ENCODE measurements around the gene STPG4. TPM values are rescaled to one million over a fixed set of nuclear protein-coding genes. Genes with fewer than 3 reads are reported as not detected.
"Not testable (repeated sequence)": the region's sequence is repeated elsewhere in the genome, so short reads cannot be mapped to it uniquely, and the experiment has no call there.

Gene STPG4
- total RNA-seq, 1 experiment from 2014 or later, result 8.7 TPM

DNA sequence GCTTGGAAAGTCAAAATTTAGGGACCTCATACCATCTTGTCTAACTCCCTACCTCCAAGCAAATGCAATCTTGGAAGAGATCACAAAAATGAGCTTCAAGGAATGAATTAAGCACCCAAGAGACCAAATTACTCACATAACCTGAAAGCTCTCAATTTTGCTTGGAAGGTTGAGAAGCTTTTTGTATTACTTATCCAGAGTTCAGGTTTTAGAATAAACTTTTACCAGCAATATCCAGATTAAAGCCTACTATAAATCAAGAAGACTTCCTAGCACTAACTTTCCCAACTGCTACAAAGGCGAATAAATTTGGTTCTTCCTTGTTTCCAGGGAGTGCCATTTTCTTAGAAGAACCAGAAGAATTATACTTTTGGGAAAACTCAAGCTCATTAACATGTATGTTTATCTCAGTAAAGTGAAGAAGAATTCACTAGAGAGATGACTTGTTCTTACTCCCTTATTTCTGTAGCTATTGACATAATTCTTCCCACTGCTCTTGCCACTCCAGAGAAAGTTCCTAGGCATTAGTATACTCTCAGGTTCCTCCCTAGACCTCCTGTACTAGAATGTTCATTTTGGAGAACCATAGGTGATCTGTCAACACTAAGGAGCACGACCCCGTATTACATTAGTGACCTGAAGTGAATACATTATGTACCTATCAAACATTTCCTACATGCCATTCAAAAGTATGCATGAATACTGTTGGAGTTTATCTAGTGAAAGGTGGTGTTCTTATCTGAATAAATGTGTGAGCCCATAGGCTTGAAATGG lies 18.0 kb upstream of the STPG4 start:
- DNase-seq, result peak in 1 of 2 experiments; percentile 33
- Histone ChIP-seq H3K4me2 (peak overlapping the region; percentile 96), H3K27me3 (ENCODE audit: insufficient read depth, low read depth) (no peaks in the 10 kb centered on the region), H3K36me3 (ENCODE audit: low read depth) (peaks cover 68% of the 10 kb centered on the region), H3K9me3 (ENCODE audit: insufficient read depth, low read depth) (no peaks in the 10 kb centered on the region), H3K79me2 (ENCODE audit: low read depth) (peaks cover 81% of the 10 kb centered on the region), H3K4me1 (replicated peaks; ENCODE audit: insufficient read depth) (peaks cover 68% of the 10 kb centered on the region), H2AFZ (no peak overlapping the region), H3K27ac (peak overlapping the region; percentile 95), H4K20me1 (ENCODE audit: insufficient read depth) (peaks cover 71% of the 10 kb centered on the region), H3K9me2 (ENCODE audit: insufficient read depth) (no peaks in the 10 kb centered on the region), H3F3A (ENCODE audit: insufficient read depth, low read depth) (peaks cover 83% of the 10 kb centered on the region), H3K4me3 (peak overlapping the region; percentile 94)
- TF ChIP-seq, protein P1, sequence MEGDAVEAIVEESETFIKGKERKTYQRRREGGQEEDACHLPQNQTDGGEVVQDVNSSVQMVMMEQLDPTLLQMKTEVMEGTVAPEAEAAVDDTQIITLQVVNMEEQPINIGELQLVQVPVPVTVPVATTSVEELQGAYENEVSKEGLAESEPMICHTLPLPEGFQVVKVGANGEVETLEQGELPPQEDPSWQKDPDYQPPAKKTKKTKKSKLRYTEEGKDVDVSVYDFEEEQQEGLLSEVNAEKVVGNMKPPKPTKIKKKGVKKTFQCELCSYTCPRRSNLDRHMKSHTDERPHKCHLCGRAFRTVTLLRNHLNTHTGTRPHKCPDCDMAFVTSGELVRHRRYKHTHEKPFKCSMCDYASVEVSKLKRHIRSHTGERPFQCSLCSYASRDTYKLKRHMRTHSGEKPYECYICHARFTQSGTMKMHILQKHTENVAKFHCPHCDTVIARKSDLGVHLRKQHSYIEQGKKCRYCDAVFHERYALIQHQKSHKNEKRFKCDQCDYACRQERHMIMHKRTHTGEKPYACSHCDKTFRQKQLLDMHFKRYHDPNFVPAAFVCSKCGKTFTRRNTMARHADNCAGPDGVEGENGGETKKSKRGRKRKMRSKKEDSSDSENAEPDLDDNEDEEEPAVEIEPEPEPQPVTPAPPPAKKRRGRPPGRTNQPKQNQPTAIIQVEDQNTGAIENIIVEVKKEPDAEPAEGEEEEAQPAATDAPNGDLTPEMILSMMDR (conservative IDR thresholded peaks at IDR 0.05), result no peak
- no peak for TF ChIP-seq EZH2 (IDR thresholded peaks at IDR 0.05; ENCODE audit: low read depth)
- intact Hi-C loops (cut with micrococcal nuclease; ENCODE audit: unreplicated experiment), result no loop called here
- BruUV-seq (replicated peaks), result no TSS peak
- CTCF ChIA-PET, result interaction anchor here (0.6 to 0.8 kb wide), 4 partner anchors 44 to 184 kb away, joined by 4 to 10 read pairs (median 6); no protein-coding TSS in a partner anchor
- POLR2A ChIA-PET (ENCODE audit: unreplicated experiment), result interaction anchor here (0.6 to 0.9 kb wide), 8 partner anchors 20 to 320 kb away, joined by 3 to 5 read pairs (median 4); no protein-coding TSS in a partner anchor

DNA sequence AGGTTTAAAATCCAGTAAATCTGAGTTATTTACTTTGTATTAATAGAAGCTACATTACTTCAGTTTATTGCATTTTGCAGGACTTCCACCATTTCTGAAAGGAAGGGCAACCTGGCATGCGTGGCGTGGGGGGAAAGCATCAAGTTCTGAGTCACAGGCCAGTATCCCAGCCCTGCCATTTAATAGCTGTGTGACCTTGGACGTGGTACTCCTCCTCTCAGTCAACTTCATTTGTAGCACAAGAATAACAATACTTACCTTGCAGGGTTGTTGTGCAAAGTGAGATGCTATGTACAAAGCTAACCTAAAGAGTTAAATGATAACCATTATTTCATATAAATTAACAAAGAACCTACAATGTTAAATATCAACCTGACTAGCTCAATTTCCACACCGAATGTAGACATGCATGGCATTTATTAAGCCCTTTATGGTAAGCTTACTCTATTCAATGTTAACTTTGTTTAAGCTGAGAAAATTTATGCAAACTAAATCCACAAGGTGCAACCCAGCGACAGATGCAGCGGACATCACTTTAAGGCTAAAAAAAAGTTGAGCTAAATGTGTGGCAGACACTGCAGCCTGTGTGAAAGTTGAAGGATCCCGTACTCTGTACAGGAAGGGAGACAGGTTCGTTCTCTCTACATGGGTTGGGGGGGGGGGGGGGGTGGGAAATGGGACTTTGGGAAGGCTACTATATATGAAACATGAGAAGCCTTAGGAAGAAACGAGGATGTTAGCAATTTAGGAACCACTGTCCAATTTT lies 17.2 kb upstream of the STPG4 start:
- no peaks in the 10 kb centered on the region for H3K9me2 ChIP-seq (ENCODE audit: insufficient read depth)
- POLR2A ChIA-PET (ENCODE audit: unreplicated experiment), result interaction anchor here (0.6 to 0.9 kb wide), 9 partner anchors 16 to 220 kb away, joined by 3 to 10 read pairs (median 4); no protein-coding TSS in a partner anchor
- H3K4me1 ChIP-seq (replicated peaks; ENCODE audit: insufficient read depth), result peaks cover 65% of the 10 kb centered on the region
- intact Hi-C loops (cut with micrococcal nuclease; ENCODE audit: unreplicated experiment), result no loop called here
- peaks cover 73% of the 10 kb centered on the region for H3K36me3 ChIP-seq (ENCODE audit: low read depth)
- H3K4me3 ChIP-seq, result peak overlapping the region; percentile 94
- TF ChIP-seq EZH2 (IDR thresholded peaks at IDR 0.05; ENCODE audit: low read depth), result no peak
- TF ChIP-seq, protein P1 (conservative IDR thresholded peaks at IDR 0.05), result no peak
- CTCF ChIA-PET, result interaction anchor here (0.6 to 0.8 kb wide), 5 partner anchors 45 to 217 kb away, joined by 3 to 10 read pairs (median 4); no protein-coding TSS in a partner anchor
- no TSS peak for BruUV-seq (replicated peaks)
- peak overlapping the region; percentile 95 for H3K27ac ChIP-seq
- peaks cover 80% of the 10 kb centered on the region for H3F3A ChIP-seq (ENCODE audit: insufficient read depth, low read depth)
- no peak overlapping the region for H2AFZ ChIP-seq
- H3K9me3 ChIP-seq (ENCODE audit: insufficient read depth, low read depth), result no peaks in the 10 kb centered on the region
- peak overlapping the region; percentile 96 for H3K4me2 ChIP-seq
- H3K27me3 ChIP-seq (ENCODE audit: insufficient read depth, low read depth), result no peaks in the 10 kb centered on the region
- peak in 1 of 2 experiments; percentile 30 for DNase-seq
- H4K20me1 ChIP-seq (ENCODE audit: insufficient read depth), result peaks cover 78% of the 10 kb centered on the region
- peaks cover 87% of the 10 kb centered on the region for H3K79me2 ChIP-seq (ENCODE audit: low read depth)

DNA sequence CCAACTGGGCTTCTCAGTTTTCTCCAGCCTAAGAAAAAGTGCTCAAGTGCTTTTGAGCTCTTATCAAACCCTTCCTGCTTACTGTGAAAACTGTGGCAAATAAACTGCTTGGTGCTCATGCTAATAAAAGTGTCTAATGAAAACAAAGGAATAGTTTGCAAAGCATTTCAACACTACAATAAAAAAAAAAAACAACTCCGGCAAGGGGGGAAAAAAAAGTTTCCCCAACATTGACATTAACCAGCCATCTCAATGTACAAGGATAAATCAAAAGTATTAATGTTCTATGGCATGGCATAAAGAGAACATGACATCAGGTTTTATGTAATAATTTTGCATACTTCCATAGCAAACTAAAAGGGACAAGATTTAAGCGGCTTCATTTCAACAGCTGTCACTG lies 14.7 kb upstream of the STPG4 start:
- no TSS peak for BruUV-seq (replicated peaks)
- H3K9me2 ChIP-seq (ENCODE audit: insufficient read depth), result no peaks in the 10 kb centered on the region
- H3K36me3 ChIP-seq (ENCODE audit: low read depth), result peaks cover 93% of the 10 kb centered on the region
- no peaks in the 10 kb centered on the region for H3K9me3 ChIP-seq (ENCODE audit: insufficient read depth, low read depth)
- CTCF ChIA-PET, result interaction anchor here (1.1 kb wide), 1 partner anchor 40 kb away, joined by 3 read pairs; no protein-coding TSS in a partner anchor
- peaks cover 81% of the 10 kb centered on the region for H3K4me1 ChIP-seq (replicated peaks; ENCODE audit: insufficient read depth)
- H3K27ac ChIP-seq, result peak overlapping the region; percentile 44
- no peak overlapping the region for H3K4me3 ChIP-seq
- intact Hi-C loops (cut with micrococcal nuclease; ENCODE audit: unreplicated experiment), result loop anchor here (5.0 kb wide), 1 partner anchor 537 kb away; no protein-coding TSS in a partner anchor
- POLR2A ChIA-PET (ENCODE audit: unreplicated experiment), result interaction anchor here (0.7 to 0.8 kb wide), 2 partner anchors 137 to 260 kb away, joined by 7 to 32 read pairs; no protein-coding TSS in a partner anchor
- peaks cover 97% of the 10 kb centered on the region for H4K20me1 ChIP-seq (ENCODE audit: insufficient read depth)
- TF ChIP-seq EZH2 (IDR thresholded peaks at IDR 0.05; ENCODE audit: low read depth), result no peak
- TF ChIP-seq, protein P1 (conservative IDR thresholded peaks at IDR 0.05), result no peak
- no peaks in the 10 kb centered on the region for H3K27me3 ChIP-seq (ENCODE audit: insufficient read depth, low read depth)
- peaks cover 91% of the 10 kb centered on the region for H3F3A ChIP-seq (ENCODE audit: insufficient read depth, low read depth)
- H3K79me2 ChIP-seq (ENCODE audit: low read depth), result peaks cover 99% of the 10 kb centered on the region
- H3K4me2 ChIP-seq, result peak overlapping the region; percentile 96
- DNase-seq, result peak in 1 of 2 experiments; percentile 32
- H2AFZ ChIP-seq, result no peak overlapping the region

DNA sequence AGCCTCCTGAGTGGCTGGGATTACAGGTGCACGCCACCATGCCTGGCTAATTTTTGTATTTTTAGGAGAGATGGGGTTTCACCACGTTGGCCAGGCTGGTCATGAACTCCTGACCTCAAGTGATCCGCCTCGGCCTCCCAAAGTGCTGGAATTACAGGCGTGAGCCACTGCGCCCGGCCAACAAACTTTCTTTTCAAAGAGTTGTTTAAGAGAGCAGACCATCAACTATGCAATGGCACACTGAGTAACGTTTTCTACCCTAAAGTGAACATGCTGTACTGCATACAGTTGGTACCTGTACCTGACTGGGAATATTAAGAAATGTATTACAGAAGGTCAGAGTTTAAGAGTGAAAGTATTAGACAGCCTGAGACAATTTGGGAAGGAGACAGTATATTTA lies 13.8 kb upstream of the STPG4 start:
- POLR2A ChIA-PET (ENCODE audit: unreplicated experiment); DNase-seq; H3K9me2 ChIP-seq (ENCODE audit: insufficient read depth); H3K9me3 ChIP-seq (ENCODE audit: insufficient read depth, low read depth); H2AFZ ChIP-seq; H3K4me3 ChIP-seq; BruUV-seq (replicated peaks); H3K27me3 ChIP-seq (ENCODE audit: insufficient read depth, low read depth): not testable (repeated sequence)
- CTCF ChIA-PET, result interaction anchor here (1.1 kb wide), 1 partner anchor 41 kb away, joined by 3 read pairs; no protein-coding TSS in a partner anchor
- Histone ChIP-seq H3K4me1 (replicated peaks; ENCODE audit: insufficient read depth) (peaks cover 80% of the 10 kb centered on the region), H3K36me3 (ENCODE audit: low read depth) (peaks cover 91% of the 10 kb centered on the region), H4K20me1 (ENCODE audit: insufficient read depth) (peaks cover 97% of the 10 kb centered on the region), H3K4me2 (peak overlapping the region; percentile 96; the same call in 1 of the 2 replicates), H3F3A (ENCODE audit: insufficient read depth, low read depth) (peaks cover 88% of the 10 kb centered on the region), H3K27ac (peak overlapping the region; percentile 44; the same call in 1 of the 2 replicates), H3K79me2 (ENCODE audit: low read depth) (peaks cover 97% of the 10 kb centered on the region)
- intact Hi-C loops (cut with micrococcal nuclease; ENCODE audit: unreplicated experiment), result loop anchor here (5.0 kb wide), 1 partner anchor 537 kb away; no protein-coding TSS in a partner anchor
